ENCODE measurements around the gene VARS1. TPM values are rescaled to one million over a fixed set of nuclear protein-coding genes. Genes with fewer than 3 reads are reported as not detected.

VARS1 gene
- total and polyA plus RNA-seq, 9 donors = 21.9 to 63.0 (median 47.1) TPM

GRCh38 chr6:31771992-31772358, 23.6 kb downstream of the VARS1 start:
- Histone ChIP-seq H3K4me3 (ENCODE audit: low read length) (no peak overlapping the region), H3K36me3 (ENCODE audit: control insufficient read depth, insufficient read depth, low read length) (no peaks in the 10 kb centered on the region), H3K27me3 (ENCODE audit: control insufficient read depth, insufficient read depth, low read length) (no peaks in the 10 kb centered on the region), H3K27ac (ENCODE audit: low read length) (no peak overlapping the region), H3K9me3 (replicated peaks; ENCODE audit: control insufficient read depth, low read depth, low read length) (no peaks in the 10 kb centered on the region), H3K4me1 (ENCODE audit: control insufficient read depth, insufficient read depth, low read length) (peaks cover 5% of the 10 kb centered on the region)
- no peak for DNase-seq
- no CpG with 5 or more reads among the region's 4 CpGs for WGBS (ENCODE audit: insufficient coverage)

- no peak overlapping the region for H3K27ac ChIP-seq (ENCODE audit: low read length)
- WGBS (ENCODE audit: insufficient coverage) = no CpG with 5 or more reads among the region's 2 CpGs
- H3K4me1 ChIP-seq (ENCODE audit: control insufficient read depth, insufficient read depth, low read length) = peaks cover 7% of the 10 kb centered on the region
- no peak overlapping the region for H3K4me3 ChIP-seq (ENCODE audit: low read length)
- H3K9me3 ChIP-seq (replicated peaks; ENCODE audit: control insufficient read depth, low read depth, low read length) = no peaks in the 10 kb centered on the region
- H3K27me3 ChIP-seq (ENCODE audit: control insufficient read depth, insufficient read depth, low read length) = peaks cover 4% of the 10 kb centered on the region
- H3K36me3 ChIP-seq (ENCODE audit: control insufficient read depth, insufficient read depth, low read length) = no peaks in the 10 kb centered on the region
- no peak for DNase-seq
Measured at GRCh38 chr6:31770860-31771259, 24.7 kb downstream of the VARS1 start.

GRCh38 chr6:31769684-31770371, 25.7 kb downstream of the VARS1 start:
- no peak overlapping the region for H3K27ac ChIP-seq (ENCODE audit: low read length)
- WGBS (ENCODE audit: insufficient coverage) = 74% methylated on average over 5 of the region's 12 CpGs

GRCh38 chr6:31768363-31769257, 26.9 kb downstream of the VARS1 start:
- 91% methylated on average over 7 of the region's 18 CpGs for WGBS (ENCODE audit: insufficient coverage)
- peak; percentile 67 for DNase-seq
- H3K27ac ChIP-seq (ENCODE audit: low read length) = no peak overlapping the region

More at GRCh38 chr6:31769684-31770371, 25.7 kb downstream of the VARS1 start:
- Histone ChIP-seq H3K27me3 (ENCODE audit: control insufficient read depth, insufficient read depth, low read length) (peaks cover 4% of the 10 kb centered on the region), H3K36me3 (ENCODE audit: control insufficient read depth, insufficient read depth, low read length) (no peaks in the 10 kb centered on the region), H3K4me3 (ENCODE audit: low read length) (no peak overlapping the region), H3K9me3 (replicated peaks; ENCODE audit: control insufficient read depth, low read depth, low read length) (no peaks in the 10 kb centered on the region), H3K4me1 (ENCODE audit: control insufficient read depth, insufficient read depth, low read length) (peaks cover 7% of the 10 kb centered on the region)
- DNase-seq = peak; percentile 35

DNA sequence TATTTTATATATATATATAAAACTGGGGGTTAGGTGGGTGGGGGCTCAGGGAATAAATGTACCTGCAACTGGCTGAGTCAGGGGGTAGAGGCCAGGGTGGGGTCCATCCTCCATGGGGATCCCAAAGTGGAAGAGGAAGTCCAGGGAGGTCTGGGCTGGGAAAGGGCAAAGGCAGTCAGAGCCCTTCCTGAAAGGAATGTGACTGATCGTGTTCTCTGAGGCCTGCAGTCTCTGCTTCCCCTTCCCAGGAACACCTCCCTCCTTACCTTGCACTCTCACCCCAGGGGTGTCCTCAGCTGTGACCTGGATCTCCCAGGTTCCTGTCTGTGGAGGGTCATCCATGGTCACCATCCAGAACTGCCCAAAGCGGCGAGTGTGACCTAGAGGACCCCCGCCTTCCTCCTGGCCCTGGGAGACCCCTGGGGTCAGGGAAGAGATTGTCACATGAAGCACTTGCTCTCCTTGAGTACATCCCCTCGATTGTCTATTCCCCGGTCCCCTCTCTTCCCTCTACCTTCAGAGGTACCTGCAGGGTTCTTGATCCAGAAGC, 28.4 kb downstream of the VARS1 start:
- Histone ChIP-seq H3K27ac (ENCODE audit: low read length) (no peak overlapping the region), H3K4me3 (ENCODE audit: low read length) (no peak overlapping the region), H3K27me3 (ENCODE audit: control insufficient read depth, insufficient read depth, low read length) (peaks cover 4% of the 10 kb centered on the region), H3K9me3 (replicated peaks; ENCODE audit: control insufficient read depth, low read depth, low read length) (no peaks in the 10 kb centered on the region), H3K36me3 (ENCODE audit: control insufficient read depth, insufficient read depth, low read length) (peaks cover 8% of the 10 kb centered on the region), H3K4me1 (ENCODE audit: control insufficient read depth, insufficient read depth, low read length) (peaks cover 16% of the 10 kb centered on the region)
- no CpG with 5 or more reads among the region's 6 CpGs for WGBS (ENCODE audit: insufficient coverage)
- no peak for DNase-seq

More at GRCh38 chr6:31768363-31769257, 26.9 kb downstream of the VARS1 start:
- peaks cover 4% of the 10 kb centered on the region for H3K27me3 ChIP-seq (ENCODE audit: control insufficient read depth, insufficient read depth, low read length)
- H3K4me1 ChIP-seq (ENCODE audit: control insufficient read depth, insufficient read depth, low read length) = peaks cover 7% of the 10 kb centered on the region
- H3K4me3 ChIP-seq (ENCODE audit: low read length) = no peak overlapping the region
- no peaks in the 10 kb centered on the region for H3K9me3 ChIP-seq (replicated peaks; ENCODE audit: control insufficient read depth, low read depth, low read length)
- H3K36me3 ChIP-seq (ENCODE audit: control insufficient read depth, insufficient read depth, low read length) = peaks cover 4% of the 10 kb centered on the region

GRCh38 chr6:31765910-31766794, 29.4 kb downstream of the VARS1 start:
- H3K27me3 ChIP-seq (ENCODE audit: control insufficient read depth, insufficient read depth, low read length) = peaks cover 4% of the 10 kb centered on the region
- no peaks in the 10 kb centered on the region for H3K9me3 ChIP-seq (replicated peaks; ENCODE audit: control insufficient read depth, low read depth, low read length)
- peaks cover 14% of the 10 kb centered on the region for H3K36me3 ChIP-seq (ENCODE audit: control insufficient read depth, insufficient read depth, low read length)
- H3K27ac ChIP-seq (ENCODE audit: low read length) = no peak overlapping the region
- peaks cover 16% of the 10 kb centered on the region for H3K4me1 ChIP-seq (ENCODE audit: control insufficient read depth, insufficient read depth, low read length)
- 27% methylated on average over 30 of the region's 42 CpGs for WGBS (ENCODE audit: insufficient coverage)
- DNase-seq = peak; percentile 37
- H3K4me3 ChIP-seq (ENCODE audit: low read length) = peak overlapping the region; percentile 11

DNA sequence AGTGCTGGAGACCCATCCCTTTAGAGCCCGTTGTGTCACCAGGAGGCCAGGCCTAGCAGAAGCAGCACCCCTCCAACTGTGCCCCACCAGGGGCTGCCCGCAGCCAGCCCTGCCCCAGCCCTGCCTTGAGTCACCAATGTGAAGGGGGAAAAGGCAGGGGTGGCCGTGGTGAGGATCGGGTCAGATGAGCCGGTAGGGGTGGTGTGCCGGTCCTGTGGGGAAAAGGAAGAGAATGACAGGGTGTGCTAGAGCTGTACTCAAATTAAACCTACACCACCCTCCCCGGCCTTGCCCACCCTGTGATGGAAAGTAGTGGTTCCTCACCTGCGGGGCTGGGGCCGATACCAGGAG, 30.0 kb downstream of the VARS1 start:
- no peaks in the 10 kb centered on the region for H3K9me3 ChIP-seq (replicated peaks; ENCODE audit: control insufficient read depth, low read depth, low read length)
- no CpG with 5 or more reads among the region's 9 CpGs for WGBS (ENCODE audit: insufficient coverage)

GRCh38 chr6:31764198-31764597, 31.4 kb downstream of the VARS1 start:
- 67% methylated on average over 1 of the region's 4 CpGs for WGBS (ENCODE audit: insufficient coverage)
- Histone ChIP-seq H3K4me3 (ENCODE audit: low read length) (no peak overlapping the region), H3K27ac (ENCODE audit: low read length) (no peak overlapping the region), H3K4me1 (ENCODE audit: control insufficient read depth, insufficient read depth, low read length) (peaks cover 16% of the 10 kb centered on the region), H3K27me3 (ENCODE audit: control insufficient read depth, insufficient read depth, low read length) (peaks cover 4% of the 10 kb centered on the region), H3K36me3 (ENCODE audit: control insufficient read depth, insufficient read depth, low read length) (peaks cover 34% of the 10 kb centered on the region), H3K9me3 (replicated peaks; ENCODE audit: control insufficient read depth, low read depth, low read length) (no peaks in the 10 kb centered on the region)
- no peak for DNase-seq

More for the DNA sequence above, 30.0 kb downstream of the VARS1 start:
- Histone ChIP-seq H3K27me3 (ENCODE audit: control insufficient read depth, insufficient read depth, low read length) (peaks cover 4% of the 10 kb centered on the region), H3K4me1 (ENCODE audit: control insufficient read depth, insufficient read depth, low read length) (peaks cover 16% of the 10 kb centered on the region), H3K27ac (ENCODE audit: low read length) (no peak overlapping the region), H3K4me3 (ENCODE audit: low read length) (no peak overlapping the region), H3K36me3 (ENCODE audit: control insufficient read depth, insufficient read depth, low read length) (peaks cover 20% of the 10 kb centered on the region)
- no peak for DNase-seq

DNA sequence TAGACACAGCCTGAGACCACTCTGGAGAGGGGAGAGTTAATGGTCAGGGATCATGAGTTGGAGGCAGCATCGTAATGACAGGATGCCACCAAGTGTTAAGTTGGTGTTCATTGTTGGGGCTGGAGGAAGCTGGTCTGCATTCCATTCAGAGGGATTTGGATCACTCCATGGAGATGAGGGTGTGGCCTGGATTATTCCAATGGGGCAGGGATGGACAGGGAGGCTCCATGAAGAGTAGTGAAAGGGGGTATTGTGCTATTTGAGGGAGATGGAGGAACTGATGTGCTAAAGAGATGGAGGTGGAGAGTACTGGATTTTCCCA, 32.0 kb downstream of the VARS1 start:
- Histone ChIP-seq H3K27ac (ENCODE audit: low read length) (peak overlapping the region; percentile 59), H3K36me3 (ENCODE audit: control insufficient read depth, insufficient read depth, low read length) (peaks cover 40% of the 10 kb centered on the region), H3K4me1 (ENCODE audit: control insufficient read depth, insufficient read depth, low read length) (peaks cover 16% of the 10 kb centered on the region), H3K27me3 (ENCODE audit: control insufficient read depth, insufficient read depth, low read length) (peaks cover 4% of the 10 kb centered on the region), H3K4me3 (ENCODE audit: low read length) (no peak overlapping the region), H3K9me3 (replicated peaks; ENCODE audit: control insufficient read depth, low read depth, low read length) (no peaks in the 10 kb centered on the region)
- DNase-seq = peak; percentile 58
- 0% methylated on average over 1 of the region's 1 CpG for WGBS (ENCODE audit: insufficient coverage)
